ENCODE results near the gene ARHGAP31. TPM values are rescaled to one million over a fixed set of nuclear protein-coding genes. Genes with fewer than 3 reads are reported as not detected.

Gene ARHGAP31
- total and polyA plus RNA-seq, 4 donors = 0.99 to 4.6 (median 2.6) TPM

DNA sequence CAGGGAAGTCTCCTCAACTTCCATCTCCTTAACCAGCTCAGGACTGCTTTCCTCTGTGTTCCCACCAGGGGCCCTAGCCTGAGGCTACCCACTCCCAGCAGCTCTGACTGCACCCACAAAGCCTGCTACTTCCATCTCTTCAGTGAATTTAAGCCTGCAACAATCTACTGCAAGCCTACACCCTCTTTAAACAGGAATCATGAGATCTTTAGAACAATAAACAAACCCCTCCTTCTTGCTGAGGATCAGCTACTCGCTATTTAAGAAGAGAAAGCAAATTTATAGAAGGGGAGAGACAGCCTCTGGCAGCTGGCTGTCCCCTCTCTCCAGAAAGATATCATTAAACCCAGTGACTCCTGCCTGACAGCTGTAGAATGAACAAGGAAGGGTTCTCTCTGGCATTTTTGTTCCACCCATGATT lies 51.9 kb downstream of the ARHGAP31 start (continued):
- TF ChIP-seq FOXA2 (IDR thresholded peaks at IDR 0.05) = no peak
- TF ChIP-seq HNF4G (IDR thresholded peaks at IDR 0.05) = no peak

DNA sequence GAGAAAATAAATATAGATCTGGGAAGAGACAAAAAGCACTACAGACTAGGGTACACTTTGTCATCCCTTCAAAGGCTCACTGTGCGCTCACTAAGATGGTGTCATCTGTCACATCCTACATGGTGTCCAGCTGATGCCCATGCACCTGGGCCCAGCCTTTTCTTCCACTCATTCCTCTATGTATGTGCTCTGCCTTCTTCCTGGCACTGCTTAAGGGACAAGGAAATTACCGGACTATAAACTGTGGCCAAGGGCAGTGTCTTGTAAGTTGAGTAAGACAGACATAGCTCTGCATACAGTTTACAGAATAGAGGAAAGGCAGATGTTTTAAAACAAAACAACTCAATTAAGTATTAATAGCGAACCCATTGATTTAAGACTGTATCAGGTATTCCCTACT lies 52.9 kb downstream of the ARHGAP31 start:
- WGBS = 85% methylated on average over 3 of the region's 3 CpGs

More for the DNA sequence above, 52.9 kb downstream of the ARHGAP31 start:
- DNase-seq (ENCODE audit: low spot score) = no peak
- Histone ChIP-seq H3K27me3 (ENCODE audit: control insufficient read depth in 4 of 4, insufficient read depth in 4 of 4, low read length in 3 of 4) (peaks cover 0 to 3% (median 0%) of the 10 kb centered on the region in 4 donors), H3K27ac (ENCODE audit: low read depth in 1 of 2, low read length in 2 of 2) (no peak overlapping the region), H3K36me3 (ENCODE audit: control insufficient read depth in 4 of 4, insufficient read depth in 3 of 4, low read depth in 1 of 4, low read length in 3 of 4) (no peaks in the 10 kb centered on the region), H3K4me1 (ENCODE audit: control insufficient read depth in 4 of 4, insufficient read depth in 4 of 4, low read length in 3 of 4) (no peaks in the 10 kb centered on the region), H3K4me3 (ENCODE audit: low read depth in 1 of 3, low read length in 3 of 3) (no peak overlapping the region), H3K9me3 (ENCODE audit: control insufficient read depth in 4 of 4, low read length in 3 of 4) (no peaks in the 10 kb centered on the region), H3K9ac (ENCODE audit: low read depth in 1 of 2, low read length in 2 of 2) (no peak overlapping the region)
- TF ChIP-seq, protein P1, sequence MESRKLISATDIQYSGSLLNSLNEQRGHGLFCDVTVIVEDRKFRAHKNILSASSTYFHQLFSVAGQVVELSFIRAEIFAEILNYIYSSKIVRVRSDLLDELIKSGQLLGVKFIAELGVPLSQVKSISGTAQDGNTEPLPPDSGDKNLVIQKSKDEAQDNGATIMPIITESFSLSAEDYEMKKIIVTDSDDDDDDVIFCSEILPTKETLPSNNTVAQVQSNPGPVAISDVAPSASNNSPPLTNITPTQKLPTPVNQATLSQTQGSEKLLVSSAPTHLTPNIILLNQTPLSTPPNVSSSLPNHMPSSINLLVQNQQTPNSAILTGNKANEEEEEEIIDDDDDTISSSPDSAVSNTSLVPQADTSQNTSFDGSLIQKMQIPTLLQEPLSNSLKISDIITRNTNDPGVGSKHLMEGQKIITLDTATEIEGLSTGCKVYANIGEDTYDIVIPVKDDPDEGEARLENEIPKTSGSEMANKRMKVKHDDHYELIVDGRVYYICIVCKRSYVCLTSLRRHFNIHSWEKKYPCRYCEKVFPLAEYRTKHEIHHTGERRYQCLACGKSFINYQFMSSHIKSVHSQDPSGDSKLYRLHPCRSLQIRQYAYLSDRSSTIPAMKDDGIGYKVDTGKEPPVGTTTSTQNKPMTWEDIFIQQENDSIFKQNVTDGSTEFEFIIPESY (IDR thresholded peaks at IDR 0.05) = no peak
- TF ChIP-seq, protein P2, sequence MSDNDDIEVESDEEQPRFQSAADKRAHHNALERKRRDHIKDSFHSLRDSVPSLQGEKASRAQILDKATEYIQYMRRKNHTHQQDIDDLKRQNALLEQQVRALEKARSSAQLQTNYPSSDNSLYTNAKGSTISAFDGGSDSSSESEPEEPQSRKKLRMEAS (IDR thresholded peaks at IDR 0.05) = no peak
- TF ChIP-seq FOXA1 (IDR thresholded peaks at IDR 0.05) (no peak), TAF1 (conservative IDR thresholded peaks at IDR 0.05) (no peak), JUND (IDR thresholded peaks at IDR 0.05) (no peak), FOXA2 (IDR thresholded peaks at IDR 0.05) (no peak), RXRA (IDR thresholded peaks at IDR 0.05) (no peak), NR2F2 (IDR thresholded peaks at IDR 0.05) (no peak), HNF4A (conservative IDR thresholded peaks at IDR 0.05) (no peak), SP1 (IDR thresholded peaks at IDR 0.05) (no peak), GABPA (IDR thresholded peaks at IDR 0.05 in 1 of 2, conservative IDR thresholded peaks at IDR 0.05 in 1 of 2) (no peak), RAD21 (IDR thresholded peaks at IDR 0.05) (no peak), YY1 (IDR thresholded peaks at IDR 0.05) (no peak), HNF4G (IDR thresholded peaks at IDR 0.05) (no peak), EGR1 (IDR thresholded peaks at IDR 0.05; ENCODE audit: low read depth in 2 of 2) (no peak)
- TF ChIP-seq, protein P3, sequence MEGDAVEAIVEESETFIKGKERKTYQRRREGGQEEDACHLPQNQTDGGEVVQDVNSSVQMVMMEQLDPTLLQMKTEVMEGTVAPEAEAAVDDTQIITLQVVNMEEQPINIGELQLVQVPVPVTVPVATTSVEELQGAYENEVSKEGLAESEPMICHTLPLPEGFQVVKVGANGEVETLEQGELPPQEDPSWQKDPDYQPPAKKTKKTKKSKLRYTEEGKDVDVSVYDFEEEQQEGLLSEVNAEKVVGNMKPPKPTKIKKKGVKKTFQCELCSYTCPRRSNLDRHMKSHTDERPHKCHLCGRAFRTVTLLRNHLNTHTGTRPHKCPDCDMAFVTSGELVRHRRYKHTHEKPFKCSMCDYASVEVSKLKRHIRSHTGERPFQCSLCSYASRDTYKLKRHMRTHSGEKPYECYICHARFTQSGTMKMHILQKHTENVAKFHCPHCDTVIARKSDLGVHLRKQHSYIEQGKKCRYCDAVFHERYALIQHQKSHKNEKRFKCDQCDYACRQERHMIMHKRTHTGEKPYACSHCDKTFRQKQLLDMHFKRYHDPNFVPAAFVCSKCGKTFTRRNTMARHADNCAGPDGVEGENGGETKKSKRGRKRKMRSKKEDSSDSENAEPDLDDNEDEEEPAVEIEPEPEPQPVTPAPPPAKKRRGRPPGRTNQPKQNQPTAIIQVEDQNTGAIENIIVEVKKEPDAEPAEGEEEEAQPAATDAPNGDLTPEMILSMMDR (IDR thresholded peaks at IDR 0.05; ENCODE audit: low read depth, low read length, missing input control) = no peak
- TF ChIP-seq, protein P4, sequence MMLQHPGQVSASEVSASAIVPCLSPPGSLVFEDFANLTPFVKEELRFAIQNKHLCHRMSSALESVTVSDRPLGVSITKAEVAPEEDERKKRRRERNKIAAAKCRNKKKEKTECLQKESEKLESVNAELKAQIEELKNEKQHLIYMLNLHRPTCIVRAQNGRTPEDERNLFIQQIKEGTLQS (IDR thresholded peaks at IDR 0.05) = no peak
- TF ChIP-seq, protein P5, sequence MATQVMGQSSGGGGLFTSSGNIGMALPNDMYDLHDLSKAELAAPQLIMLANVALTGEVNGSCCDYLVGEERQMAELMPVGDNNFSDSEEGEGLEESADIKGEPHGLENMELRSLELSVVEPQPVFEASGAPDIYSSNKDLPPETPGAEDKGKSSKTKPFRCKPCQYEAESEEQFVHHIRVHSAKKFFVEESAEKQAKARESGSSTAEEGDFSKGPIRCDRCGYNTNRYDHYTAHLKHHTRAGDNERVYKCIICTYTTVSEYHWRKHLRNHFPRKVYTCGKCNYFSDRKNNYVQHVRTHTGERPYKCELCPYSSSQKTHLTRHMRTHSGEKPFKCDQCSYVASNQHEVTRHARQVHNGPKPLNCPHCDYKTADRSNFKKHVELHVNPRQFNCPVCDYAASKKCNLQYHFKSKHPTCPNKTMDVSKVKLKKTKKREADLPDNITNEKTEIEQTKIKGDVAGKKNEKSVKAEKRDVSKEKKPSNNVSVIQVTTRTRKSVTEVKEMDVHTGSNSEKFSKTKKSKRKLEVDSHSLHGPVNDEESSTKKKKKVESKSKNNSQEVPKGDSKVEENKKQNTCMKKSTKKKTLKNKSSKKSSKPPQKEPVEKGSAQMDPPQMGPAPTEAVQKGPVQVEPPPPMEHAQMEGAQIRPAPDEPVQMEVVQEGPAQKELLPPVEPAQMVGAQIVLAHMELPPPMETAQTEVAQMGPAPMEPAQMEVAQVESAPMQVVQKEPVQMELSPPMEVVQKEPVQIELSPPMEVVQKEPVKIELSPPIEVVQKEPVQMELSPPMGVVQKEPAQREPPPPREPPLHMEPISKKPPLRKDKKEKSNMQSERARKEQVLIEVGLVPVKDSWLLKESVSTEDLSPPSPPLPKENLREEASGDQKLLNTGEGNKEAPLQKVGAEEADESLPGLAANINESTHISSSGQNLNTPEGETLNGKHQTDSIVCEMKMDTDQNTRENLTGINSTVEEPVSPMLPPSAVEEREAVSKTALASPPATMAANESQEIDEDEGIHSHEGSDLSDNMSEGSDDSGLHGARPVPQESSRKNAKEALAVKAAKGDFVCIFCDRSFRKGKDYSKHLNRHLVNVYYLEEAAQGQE (IDR thresholded peaks at IDR 0.05) = no peak
